ENCODE measurements around the gene SMYD4.

- TF ChIP-seq, protein P1, sequence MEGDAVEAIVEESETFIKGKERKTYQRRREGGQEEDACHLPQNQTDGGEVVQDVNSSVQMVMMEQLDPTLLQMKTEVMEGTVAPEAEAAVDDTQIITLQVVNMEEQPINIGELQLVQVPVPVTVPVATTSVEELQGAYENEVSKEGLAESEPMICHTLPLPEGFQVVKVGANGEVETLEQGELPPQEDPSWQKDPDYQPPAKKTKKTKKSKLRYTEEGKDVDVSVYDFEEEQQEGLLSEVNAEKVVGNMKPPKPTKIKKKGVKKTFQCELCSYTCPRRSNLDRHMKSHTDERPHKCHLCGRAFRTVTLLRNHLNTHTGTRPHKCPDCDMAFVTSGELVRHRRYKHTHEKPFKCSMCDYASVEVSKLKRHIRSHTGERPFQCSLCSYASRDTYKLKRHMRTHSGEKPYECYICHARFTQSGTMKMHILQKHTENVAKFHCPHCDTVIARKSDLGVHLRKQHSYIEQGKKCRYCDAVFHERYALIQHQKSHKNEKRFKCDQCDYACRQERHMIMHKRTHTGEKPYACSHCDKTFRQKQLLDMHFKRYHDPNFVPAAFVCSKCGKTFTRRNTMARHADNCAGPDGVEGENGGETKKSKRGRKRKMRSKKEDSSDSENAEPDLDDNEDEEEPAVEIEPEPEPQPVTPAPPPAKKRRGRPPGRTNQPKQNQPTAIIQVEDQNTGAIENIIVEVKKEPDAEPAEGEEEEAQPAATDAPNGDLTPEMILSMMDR (conservative IDR thresholded peaks at IDR 0.05; ENCODE audit: low read depth in 2 of 2) = no peak
- TF ChIP-seq CREB1 (CRISPR knock-in tag; IDR thresholded peaks at IDR 0.05; ENCODE audit: low read depth) = no peak
- no peak for TF ChIP-seq EZH2 (IDR thresholded peaks at IDR 0.05; ENCODE audit: low read depth, unreplicated experiment)
- no peak for TF ChIP-seq REST (IDR thresholded peaks at IDR 0.05; ENCODE audit: unreplicated experiment)
- no peak for TF ChIP-seq EZH2phosphoT487 (IDR thresholded peaks at IDR 0.05; ENCODE audit: unreplicated experiment)
- no peak for TF ChIP-seq POLR2AphosphoS5 (IDR thresholded peaks at IDR 0.05; ENCODE audit: low read depth)
- no peak for TF ChIP-seq JUNB (IDR thresholded peaks at IDR 0.05; ENCODE audit: unreplicated experiment)
- no peak for TF ChIP-seq NANOG (IDR thresholded peaks at IDR 0.05; ENCODE audit: borderline replicate concordance)
- no peak for TF ChIP-seq STAT1 (IDR thresholded peaks at IDR 0.05; ENCODE audit: unreplicated experiment)
- no peak for TF ChIP-seq ZNF114 (CRISPR knock-in tag; IDR thresholded peaks at IDR 0.05)
- TF ChIP-seq ZNF331 (CRISPR knock-in tag; IDR thresholded peaks at IDR 0.05; ENCODE audit: low read depth) = no peak
Observed at GRCh38 chr17:1729966-1730325, 99.8 kb downstream of the SMYD4 start.
